Stimulated activated naive B cell treated with anti-CD40 and anti-IgM and Interleukin-4, amounts not matched to agents 10 μg/mL and 1 μg/mL and 100 μg/mL, for 72 hours (primary cell): ENCODE results near the gene TIMM17A.

Experiments
- ATAC-seq, 2 donors: fragments of 150-1000 bp; cut with Tn5 transposase; replicated peaks; 2 replicates each; pipeline ENCODE4 v1.10.0; 2021; ENCODE audit warnings: moderate library complexity in 1 of 2
- DNase-seq: peaks from one replicate; pipeline ENCODE4 v3.0.0; 2021
- H3K27ac Mint-ChIP-seq: one replicate; pipeline ENCODE4 v1.8.0; 2022; ENCODE audit warnings: mild to moderate bottlenecking, mixed read lengths
- H3K27me3 Mint-ChIP-seq, 2 donors: one replicate each; pipeline ENCODE4 v1.8.0; 2022; ENCODE audit warnings: mixed read lengths in 2 of 2
- H3K36me3 Mint-ChIP-seq, 2 donors: one replicate each; pipeline ENCODE4 v1.8.0; 2022; ENCODE audit warnings: mixed read lengths in 2 of 2, mild to moderate bottlenecking in 1 of 2
- H3K4me1 Mint-ChIP-seq, 2 donors: one replicate each; pipeline ENCODE4 v1.8.0; 2022; ENCODE audit warnings: mixed read lengths in 2 of 2, mild to moderate bottlenecking in 1 of 2
- H3K4me3 Mint-ChIP-seq, 2 donors: one replicate each; pipeline ENCODE4 v1.8.0; 2022; ENCODE audit warnings: mild to moderate bottlenecking in 2 of 2, mixed read lengths in 2 of 2, moderate library complexity in 1 of 2
- H3K9me3 Mint-ChIP-seq, 2 donors: one replicate each; pipeline ENCODE4 v1.8.0; 2022; ENCODE audit warnings: mixed read lengths in 2 of 2, mild to moderate bottlenecking in 1 of 2

The TIMM17A gene

GRCh38 chr1:201982623-201983379 lies 27.5 kb downstream of the TIMM17A start, which contains the start of gene RNPEP:
Gene RNPEP, plus strand, starts transcription at chr1:201982648. Its CDS starts 19 bp downstream, at chr1:201982667.
- DNase-seq, result peak; percentile 52
- H3K4me3 Mint-ChIP-seq, result peak within 1 kb of the TSS; percentile 92 to 96
- ATAC-seq, result peak; percentile 83 to 85
- H3K4me1 Mint-ChIP-seq, result peaks cover 12 to 16% of the 10 kb centered on the region in 2 donors
- H3K27me3 Mint-ChIP-seq, result peaks cover 0 to 3% of the 10 kb centered on the region in 2 donors
- H3K36me3 Mint-ChIP-seq, result peaks cover 2 to 10% of the 10 kb centered on the region in 2 donors
- H3K27ac Mint-ChIP-seq, result peak within 1 kb of the TSS; percentile 93
- H3K9me3 Mint-ChIP-seq, result no peaks in the 10 kb centered on the region

DNA sequence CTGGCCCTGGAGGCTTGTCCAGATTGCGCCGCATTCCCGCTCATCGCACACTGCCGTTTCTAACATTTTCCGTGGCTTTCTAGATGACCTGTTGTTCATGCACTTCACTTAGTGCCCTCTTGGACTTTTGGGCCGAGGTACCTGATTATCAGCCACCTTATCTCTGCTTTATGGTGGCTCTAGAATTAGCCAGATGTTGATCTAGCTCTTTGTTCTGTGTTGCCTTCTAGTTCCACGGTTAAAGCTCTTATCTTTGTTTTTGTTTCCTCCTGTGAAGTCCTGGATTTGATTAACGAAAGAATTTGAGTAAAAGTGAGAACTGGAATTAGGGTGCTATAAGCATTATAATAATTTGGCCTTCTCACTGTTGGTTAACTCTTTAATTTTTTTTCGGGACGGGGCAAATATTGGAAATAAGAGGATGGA lies 28.1 kb downstream of the TIMM17A start:
- peak overlapping the region; percentile 87 for H3K27ac Mint-ChIP-seq
- H3K4me1 Mint-ChIP-seq, result peaks cover 12 to 16% of the 10 kb centered on the region in 2 donors
- ATAC-seq, result peak; percentile 38 to 46
- peak overlapping the region; percentile 92 to 94 for H3K4me3 Mint-ChIP-seq
- no peak for DNase-seq
- peaks cover 2 to 10% of the 10 kb centered on the region in 2 donors for H3K36me3 Mint-ChIP-seq
- no peaks in the 10 kb centered on the region for H3K9me3 Mint-ChIP-seq
- peaks cover 0 to 3% of the 10 kb centered on the region in 2 donors for H3K27me3 Mint-ChIP-seq

GRCh38 chr1:201984446-201984845 lies 29.1 kb downstream of the TIMM17A start:
- DNase-seq, result no peak
- no peak overlapping the region for H3K27ac Mint-ChIP-seq
- H3K36me3 Mint-ChIP-seq, result peaks cover 6 to 15% of the 10 kb centered on the region in 2 donors
- H3K4me1 Mint-ChIP-seq, result peaks cover 12 to 16% of the 10 kb centered on the region in 2 donors
- H3K9me3 Mint-ChIP-seq, result no peaks in the 10 kb centered on the region
- H3K4me3 Mint-ChIP-seq, result no peak overlapping the region
- ATAC-seq, result no peak
- H3K27me3 Mint-ChIP-seq, result peaks cover 0 to 3% of the 10 kb centered on the region in 2 donors

- ATAC-seq, result no peak
- Mint-ChIP-seq H3K36me3 (peaks cover 13 to 24% of the 10 kb centered on the region in 2 donors), H3K27ac (no peak overlapping the region), H3K4me1 (peaks cover 12 to 16% of the 10 kb centered on the region in 2 donors), H3K27me3 (peaks cover 0 to 3% of the 10 kb centered on the region in 2 donors), H3K9me3 (no peaks in the 10 kb centered on the region), H3K4me3 (no peak overlapping the region)
- no peak for DNase-seq
Measured at GRCh38 chr1:201985355-201985754, 30.1 kb downstream of the TIMM17A start.

DNA sequence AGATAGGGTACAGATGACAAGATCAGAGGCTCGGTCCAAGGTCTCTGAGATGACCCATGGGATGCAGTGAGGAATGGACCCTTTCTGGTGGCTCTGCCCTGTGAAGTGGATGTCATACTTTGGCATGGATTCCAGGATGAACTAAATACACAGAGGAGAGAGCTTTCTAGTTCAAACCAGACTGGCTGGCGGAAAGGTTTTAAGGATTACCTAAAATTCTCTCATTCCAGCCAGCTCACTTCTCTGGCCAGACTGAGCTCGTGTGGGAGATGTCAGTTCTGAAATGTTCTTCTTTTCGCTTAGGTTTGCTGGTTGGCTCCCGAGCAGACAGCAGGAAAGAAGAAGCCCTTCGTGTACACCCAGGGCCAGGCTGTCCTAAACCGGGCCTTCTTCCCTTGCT lies 33.3 kb downstream of the TIMM17A start:
- Mint-ChIP-seq H3K27ac (no peak overlapping the region), H3K9me3 (no peaks in the 10 kb centered on the region), H3K36me3 (peaks cover 27 to 39% of the 10 kb centered on the region in 2 donors), H3K4me3 (no peak overlapping the region), H3K4me1 (peaks cover 5 to 8% of the 10 kb centered on the region in 2 donors), H3K27me3 (no peaks in the 10 kb centered on the region)
- ATAC-seq, result no peak
- DNase-seq, result no peak

- Mint-ChIP-seq H3K4me3 (no peak overlapping the region), H3K27ac (no peak overlapping the region), H3K9me3 (no peaks in the 10 kb centered on the region), H3K4me1 (peaks cover 0 to under 1% of the 10 kb centered on the region in 2 donors), H3K36me3 (peaks cover 31 to 45% of the 10 kb centered on the region in 2 donors), H3K27me3 (no peaks in the 10 kb centered on the region)
- no peak for ATAC-seq
- no peak for DNase-seq
Measured at GRCh38 chr1:201989354-201990128, 34.2 kb downstream of the TIMM17A start.

- Mint-ChIP-seq H3K27ac (no peak overlapping the region), H3K27me3 (no peaks in the 10 kb centered on the region), H3K9me3 (no peaks in the 10 kb centered on the region), H3K4me3 (no peak overlapping the region), H3K36me3 (peaks cover 34 to 49% of the 10 kb centered on the region in 2 donors), H3K4me1 (no peaks in the 10 kb centered on the region)
- DNase-seq (no peak), ATAC-seq (no peak)
Measured at GRCh38 chr1:201990427-201990826, 35.1 kb downstream of the TIMM17A start.

GRCh38 chr1:201999625-202000238 lies 44.4 kb downstream of the TIMM17A start:
- Mint-ChIP-seq H3K27ac (no peak overlapping the region), H3K4me3 (no peak overlapping the region), H3K36me3 (peaks cover 54 to 61% of the 10 kb centered on the region in 2 donors), H3K9me3 (no peaks in the 10 kb centered on the region), H3K4me1 (no peaks in the 10 kb centered on the region), H3K27me3 (no peaks in the 10 kb centered on the region)
- DNase-seq (no peak), ATAC-seq (peak; percentile 78 to 83)

DNA sequence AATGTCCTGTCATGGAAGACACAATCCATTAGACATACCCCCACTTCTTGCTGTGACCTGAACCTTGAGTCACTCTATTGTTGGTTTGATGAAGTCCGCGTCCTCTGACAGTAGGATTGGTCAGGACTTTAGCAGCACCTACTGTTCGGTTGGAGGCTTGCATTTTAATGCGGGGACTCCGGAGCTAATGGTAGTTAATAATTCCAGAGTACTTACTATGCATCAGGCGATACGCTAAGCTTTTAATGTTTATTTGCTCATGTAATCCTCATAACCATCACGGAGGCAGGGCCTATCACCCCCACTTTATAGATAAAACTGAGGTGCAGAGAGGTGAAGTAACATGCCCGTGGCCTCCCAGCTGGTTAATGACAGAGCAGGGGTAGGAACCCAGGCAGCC lies 47.2 kb downstream of the TIMM17A start:
- DNase-seq, result no peak
- no peak for ATAC-seq
- no peak overlapping the region for H3K27ac Mint-ChIP-seq
- H3K4me1 Mint-ChIP-seq, result no peaks in the 10 kb centered on the region
- no peaks in the 10 kb centered on the region for H3K9me3 Mint-ChIP-seq
- H3K36me3 Mint-ChIP-seq, result peaks cover 46 to 52% of the 10 kb centered on the region in 2 donors
- no peak overlapping the region for H3K4me3 Mint-ChIP-seq
- H3K27me3 Mint-ChIP-seq, result no peaks in the 10 kb centered on the region

DNA sequence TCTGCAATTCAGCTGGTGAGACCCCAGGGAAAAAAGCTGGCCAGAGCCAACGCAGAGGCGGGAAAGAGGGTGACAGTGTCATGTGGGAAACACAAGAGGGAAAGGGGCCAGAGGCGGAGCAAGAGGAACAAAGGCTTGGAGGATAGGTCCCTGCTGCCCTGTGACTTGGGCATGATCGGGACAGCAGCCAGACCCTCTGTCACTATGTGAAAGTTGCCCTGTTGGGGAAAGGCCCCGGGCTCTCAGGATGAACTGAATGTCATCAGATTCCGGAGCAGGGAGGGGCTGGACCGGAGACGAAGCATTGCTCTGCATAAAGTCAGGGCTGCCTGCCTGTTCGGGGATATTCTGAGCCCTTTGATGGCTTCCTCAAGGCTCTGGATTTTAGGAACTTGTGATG lies 49.4 kb downstream of the TIMM17A start:
- Mint-ChIP-seq H3K9me3 (no peaks in the 10 kb centered on the region), H3K4me3 (no peak overlapping the region), H3K36me3 (peaks cover 43 to 56% of the 10 kb centered on the region in 2 donors), H3K27me3 (no peaks in the 10 kb centered on the region), H3K27ac (no peak overlapping the region), H3K4me1 (peaks cover 2 to 6% of the 10 kb centered on the region in 2 donors)
- DNase-seq (no peak), ATAC-seq (no peak)

DNA sequence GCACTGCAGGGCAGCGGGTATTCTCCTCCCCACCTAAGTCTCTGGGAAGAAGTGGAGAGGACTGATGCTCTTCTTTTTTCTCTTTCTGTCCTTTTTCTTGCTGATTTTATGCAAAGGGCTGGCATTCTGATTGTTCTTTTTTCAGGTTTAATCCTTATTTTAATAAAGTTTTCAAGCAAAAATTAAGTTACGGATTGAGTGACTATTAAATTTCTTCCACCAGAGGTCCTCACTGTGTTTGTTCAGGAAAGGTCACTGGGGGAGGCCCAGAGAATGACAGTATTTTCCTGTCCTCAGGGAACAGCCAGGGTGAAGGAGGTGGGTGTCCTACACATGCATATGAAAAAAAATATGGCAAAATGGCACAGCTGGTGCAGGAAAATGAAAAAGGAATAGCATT lies 50.7 kb downstream of the TIMM17A start:
- Mint-ChIP-seq H3K36me3 (peaks cover 31 to 45% of the 10 kb centered on the region in 2 donors), H3K4me3 (no peak overlapping the region), H3K27ac (no peak overlapping the region), H3K4me1 (peaks cover 5 to 14% of the 10 kb centered on the region in 2 donors), H3K9me3 (no peaks in the 10 kb centered on the region), H3K27me3 (no peaks in the 10 kb centered on the region)
- ATAC-seq (no peak), DNase-seq (no peak)

DNA sequence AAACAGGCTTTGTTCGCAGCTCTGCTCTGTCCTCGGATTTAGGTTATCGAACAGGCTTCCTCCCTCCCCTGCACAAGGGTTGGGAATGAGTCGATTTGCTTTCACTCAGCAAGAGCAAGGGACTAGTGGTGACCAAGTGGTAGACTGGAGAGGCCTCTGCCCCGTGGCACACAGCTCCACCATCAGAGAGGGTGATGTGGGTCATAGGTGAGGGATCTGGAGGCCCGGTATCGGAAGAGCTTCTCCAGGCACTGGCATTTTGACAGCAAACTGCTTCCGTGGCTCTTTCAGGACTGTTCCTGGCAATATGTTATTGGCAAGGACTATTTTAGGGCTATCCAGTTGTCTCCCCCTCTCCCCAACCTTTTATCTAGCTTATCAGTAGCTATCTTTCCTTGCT lies 52.0 kb downstream of the TIMM17A start:
- Mint-ChIP-seq H3K4me1 (peaks cover 5 to 14% of the 10 kb centered on the region in 2 donors), H3K27ac (no peak overlapping the region), H3K4me3 (no peak overlapping the region), H3K9me3 (no peaks in the 10 kb centered on the region), H3K27me3 (no peaks in the 10 kb centered on the region), H3K36me3 (peaks cover 23 to 40% of the 10 kb centered on the region in 2 donors)
- ATAC-seq (no peak), DNase-seq (no peak)

DNA sequence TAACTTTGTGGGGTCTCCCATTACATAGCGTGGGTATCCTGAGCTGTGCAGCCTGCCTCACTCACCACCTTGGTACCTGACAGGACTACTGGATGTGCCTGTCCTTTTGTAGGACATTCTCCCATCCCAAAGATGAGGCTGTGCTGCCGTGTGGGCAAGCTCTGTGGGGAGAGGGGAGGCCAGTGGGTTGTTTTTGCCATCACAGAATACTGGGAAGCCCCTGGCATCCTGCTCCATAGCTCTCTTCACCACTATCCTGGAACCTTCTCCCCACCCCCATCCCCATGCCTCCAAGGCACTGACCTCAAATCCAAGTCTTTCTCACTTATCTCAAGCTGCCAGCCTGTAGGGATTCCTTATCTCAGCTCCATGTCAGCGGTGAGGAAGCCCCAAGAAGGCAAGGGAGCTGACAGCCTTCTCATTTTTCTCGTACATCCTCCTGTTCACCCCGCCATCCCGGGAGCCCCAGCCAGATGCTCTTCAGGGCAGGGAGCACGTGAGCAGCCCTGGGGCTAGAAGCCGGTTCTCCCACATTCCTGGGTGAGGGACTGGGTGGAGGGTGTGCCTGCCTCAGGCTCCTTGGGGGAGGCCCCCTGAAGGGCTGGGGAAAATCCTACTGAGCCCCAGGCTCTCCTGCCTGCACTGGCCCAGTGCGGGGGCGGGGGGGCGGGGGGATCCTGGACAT lies 52.6 kb downstream of the TIMM17A start:
- peaks cover 17 to 40% of the 10 kb centered on the region in 2 donors for H3K36me3 Mint-ChIP-seq
- no peak overlapping the region for H3K27ac Mint-ChIP-seq
- no peak for DNase-seq

More for the DNA sequence above, 52.6 kb downstream of the TIMM17A start:
- H3K4me3 Mint-ChIP-seq, result no peak overlapping the region
- no peaks in the 10 kb centered on the region for H3K27me3 Mint-ChIP-seq
- no peaks in the 10 kb centered on the region for H3K9me3 Mint-ChIP-seq
- peaks cover 5 to 14% of the 10 kb centered on the region in 2 donors for H3K4me1 Mint-ChIP-seq
- ATAC-seq, result no peak
